GM19463 (cell line): ENCODE results near the gene TBR1.

Experiments used
- ATAC-seq: cut with Tn5 transposase; IDR thresholded peaks from one replicate; pipeline ENCODE4 v1.9.1; 2021; ENCODE audit warnings: mild to moderate bottlenecking, moderate library complexity; ENCODE audit not compliant: unreplicated experiment

The TBR1 gene

DNA sequence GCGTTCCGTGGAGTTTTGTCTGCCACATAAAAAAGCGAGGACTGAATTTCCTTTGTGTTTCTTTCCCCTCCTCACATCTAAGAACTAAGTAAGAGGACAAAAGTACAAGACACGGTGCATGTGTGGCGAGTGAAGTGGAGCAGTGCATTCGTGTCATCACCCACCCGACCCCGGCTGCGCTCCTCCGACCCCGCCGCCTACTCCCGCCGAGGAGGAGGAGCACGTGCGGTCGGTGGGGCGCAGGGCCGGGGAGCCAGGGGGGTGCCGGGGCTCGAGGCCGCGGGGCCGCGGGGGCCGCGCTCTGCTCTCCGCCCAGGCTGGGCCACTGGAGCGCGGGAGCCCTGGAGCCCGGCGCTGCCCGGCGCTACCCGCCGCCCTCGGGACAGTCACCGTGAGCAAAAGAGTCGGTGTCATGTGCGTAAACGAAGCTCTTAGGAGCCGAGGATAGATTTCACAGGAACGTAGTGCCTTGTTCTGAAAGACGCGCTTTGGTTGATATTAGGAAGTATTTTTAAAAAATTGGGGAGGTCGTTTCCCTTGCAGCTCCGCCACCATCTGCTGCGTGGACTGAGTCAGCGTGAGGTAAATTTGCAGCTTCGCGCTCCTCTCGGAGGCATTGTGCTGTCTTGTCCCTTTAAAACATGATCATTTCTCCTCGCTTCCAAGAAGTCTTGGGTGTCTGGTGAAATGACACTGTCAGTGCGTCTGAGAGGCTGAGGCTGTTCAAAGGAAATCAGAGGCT is 11.0 kb downstream of the TBR1 start:
- no peak for ATAC-seq

DNA sequence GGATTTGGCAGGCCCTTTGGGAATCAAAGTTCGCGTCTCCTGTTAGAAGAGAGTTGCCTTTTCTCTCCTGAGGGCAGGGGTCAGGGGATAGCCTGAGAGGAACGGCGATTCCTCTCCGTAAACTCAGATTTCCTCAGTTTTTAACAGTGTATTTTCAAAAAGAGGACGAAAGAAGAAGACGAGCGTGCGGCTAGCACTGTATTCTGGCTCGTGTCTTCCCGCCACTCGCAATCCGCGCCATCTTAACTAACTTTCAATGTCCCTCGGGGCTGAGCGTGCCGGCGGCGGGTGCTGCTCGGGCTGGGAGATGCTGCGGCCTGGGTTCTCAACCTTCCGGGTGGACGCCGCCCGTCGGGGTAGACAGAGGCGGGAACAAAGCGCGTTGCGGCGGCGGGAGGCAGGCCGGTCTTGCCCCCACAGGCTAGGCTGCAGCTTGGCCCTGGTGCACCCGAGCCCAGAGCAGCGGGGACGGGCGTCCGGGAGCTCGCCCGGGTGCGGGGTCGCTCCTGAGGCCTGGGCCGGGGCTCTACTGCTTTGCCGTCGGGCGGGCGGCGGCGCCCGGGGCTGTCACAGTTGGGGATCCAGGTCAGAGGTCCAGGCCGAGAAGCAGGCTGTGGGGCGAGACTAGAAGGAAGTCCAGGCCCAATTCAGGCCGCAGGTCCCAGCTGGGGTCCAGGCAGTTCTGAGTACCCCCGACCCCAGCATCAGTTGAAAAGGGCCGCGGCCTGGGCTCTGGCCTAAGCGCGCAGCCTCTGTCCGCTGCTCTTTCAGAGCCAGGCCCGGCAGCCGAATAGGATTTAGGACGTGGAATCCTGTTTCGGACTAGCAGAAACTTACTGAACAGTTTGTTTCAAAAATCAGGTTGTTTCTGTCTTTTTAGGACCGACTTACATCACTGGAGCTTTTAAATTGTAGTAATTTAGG is 11.8 kb downstream of the TBR1 start:
- ATAC-seq, result no peak

DNA sequence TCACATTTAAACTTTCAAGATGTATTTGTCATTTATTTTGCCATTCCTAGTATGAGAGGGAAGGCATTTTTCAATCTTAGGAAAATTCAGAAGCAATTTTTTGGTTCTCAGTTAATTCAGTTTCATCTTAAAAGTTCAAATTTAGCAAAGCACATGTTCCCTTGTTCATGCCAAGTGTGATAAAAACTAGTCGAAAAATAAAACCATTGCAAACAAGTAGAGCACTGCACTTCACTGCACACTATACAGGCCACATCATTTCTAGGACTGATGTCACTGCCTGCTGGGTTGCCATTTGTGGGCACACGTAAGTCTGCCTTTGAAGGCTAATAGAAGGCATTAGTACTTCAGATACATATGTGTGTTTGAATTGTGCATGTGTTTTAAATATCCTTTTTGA is 14.3 kb downstream of the TBR1 start:
- no peak for ATAC-seq

DNA sequence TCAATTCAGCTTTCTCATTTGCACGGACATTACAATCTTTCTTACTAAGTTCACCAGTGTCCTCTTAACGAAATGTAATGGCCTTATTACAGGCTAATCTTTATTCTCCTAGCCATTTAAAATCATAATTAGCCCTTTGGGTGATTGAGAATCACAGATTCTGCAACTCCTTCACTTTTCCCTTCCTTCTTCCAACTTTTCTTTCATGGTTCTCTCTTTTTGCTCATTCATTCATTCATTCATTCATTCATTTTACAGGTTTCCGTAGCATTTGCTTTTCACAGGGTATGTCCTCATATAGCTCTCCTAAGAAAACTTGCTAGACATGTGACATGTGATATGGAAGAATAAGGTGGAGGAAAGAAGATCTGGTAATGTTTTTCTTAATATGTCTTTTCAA is 16.0 kb downstream of the TBR1 start:
- no peak for ATAC-seq

DNA sequence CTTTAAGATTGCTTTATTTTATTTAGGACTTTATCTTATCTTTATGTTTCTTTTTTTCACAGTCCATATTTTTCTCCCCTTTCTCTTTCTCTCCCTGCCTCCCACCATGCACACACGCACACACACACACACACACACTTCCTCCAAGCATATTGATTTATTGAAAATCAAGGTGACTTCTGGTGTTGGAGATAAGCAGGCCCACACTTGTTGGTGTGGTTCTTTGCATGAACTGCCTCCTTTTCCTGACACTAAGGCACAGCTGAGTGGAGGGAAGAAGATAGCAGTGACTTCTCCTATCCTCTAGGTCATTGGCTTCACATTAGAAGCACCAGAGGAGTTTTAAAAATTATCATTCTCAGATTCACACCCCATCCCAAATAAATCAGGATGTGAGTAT is 18.0 kb downstream of the TBR1 start:
- no peak for ATAC-seq

DNA sequence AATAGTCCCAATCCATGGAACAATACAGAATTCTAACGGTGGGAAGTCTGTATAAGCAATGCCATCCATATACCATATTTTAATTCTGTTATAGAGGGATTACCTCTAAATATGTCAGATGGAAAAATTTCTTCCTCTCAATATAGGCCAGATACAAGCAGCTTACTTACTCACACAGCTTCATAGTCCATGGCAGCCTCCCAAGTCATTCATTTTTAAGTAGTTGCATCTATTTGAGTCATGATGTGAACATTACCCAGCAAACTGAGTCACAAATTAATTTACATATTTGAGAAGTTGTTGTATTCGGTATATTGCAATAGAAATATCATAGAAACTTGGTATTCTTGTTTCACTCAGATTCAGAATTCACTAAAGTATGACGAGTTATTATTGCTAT is 20.3 kb downstream of the TBR1 start:
- ATAC-seq, result no peak

DNA sequence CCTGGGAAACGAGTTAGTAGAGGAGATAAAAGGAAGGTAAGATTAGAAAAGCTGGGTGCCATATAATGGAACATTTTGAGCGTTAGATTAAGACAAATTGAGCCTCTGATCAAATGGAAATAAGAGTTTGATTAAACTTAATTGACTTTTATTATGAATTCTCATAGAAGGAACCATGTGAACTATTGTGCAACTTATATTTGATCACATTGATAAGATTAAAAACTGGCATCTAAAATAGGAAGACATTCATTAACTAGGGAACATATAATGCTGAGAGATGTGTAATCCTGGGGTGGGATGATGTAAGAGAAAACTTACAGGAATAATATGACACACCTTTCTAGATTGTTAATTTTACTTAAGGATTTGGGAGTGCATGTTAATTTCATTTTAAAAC is 22.5 kb downstream of the TBR1 start:
- no peak for ATAC-seq

DNA sequence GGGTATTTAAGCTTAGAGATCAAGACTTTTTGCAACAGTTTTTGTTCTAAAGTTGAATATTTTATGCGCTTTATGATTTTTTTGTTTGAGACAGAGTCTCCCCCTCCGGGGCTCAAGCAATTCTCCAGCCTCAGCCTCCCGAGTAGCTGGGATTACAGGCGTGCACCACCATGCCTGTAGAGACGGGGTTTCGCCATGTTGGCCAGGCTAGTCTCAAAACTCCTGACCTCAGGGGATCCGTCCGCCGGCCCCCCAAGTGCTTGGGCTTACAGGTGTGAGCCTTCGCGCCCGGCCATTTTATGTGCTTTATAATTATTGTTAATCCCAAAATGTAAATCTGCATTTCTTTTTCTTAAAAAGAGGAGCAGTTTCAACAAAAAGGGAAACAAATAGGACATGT is 29.0 kb downstream of the TBR1 start:
- ATAC-seq, result no peak

DNA sequence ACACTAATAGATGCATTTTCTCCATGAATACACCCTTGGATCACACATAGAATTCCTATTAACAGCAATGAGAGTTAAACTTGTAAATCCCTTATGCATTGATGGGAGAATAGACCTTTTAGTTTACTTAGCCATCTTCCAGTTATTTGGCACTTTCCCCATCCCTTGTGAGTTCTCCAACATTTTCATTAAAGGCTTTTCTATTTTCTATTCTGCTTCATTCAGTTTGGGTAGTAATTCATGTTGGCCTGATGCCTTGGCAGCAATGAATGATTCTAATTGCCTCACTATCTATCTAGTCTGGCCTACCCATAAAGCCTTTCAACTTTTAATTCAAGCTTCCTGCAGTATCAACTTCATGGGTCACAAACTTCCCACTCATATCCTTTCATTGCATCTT is 32.3 kb downstream of the TBR1 start:
- no peak for ATAC-seq

DNA sequence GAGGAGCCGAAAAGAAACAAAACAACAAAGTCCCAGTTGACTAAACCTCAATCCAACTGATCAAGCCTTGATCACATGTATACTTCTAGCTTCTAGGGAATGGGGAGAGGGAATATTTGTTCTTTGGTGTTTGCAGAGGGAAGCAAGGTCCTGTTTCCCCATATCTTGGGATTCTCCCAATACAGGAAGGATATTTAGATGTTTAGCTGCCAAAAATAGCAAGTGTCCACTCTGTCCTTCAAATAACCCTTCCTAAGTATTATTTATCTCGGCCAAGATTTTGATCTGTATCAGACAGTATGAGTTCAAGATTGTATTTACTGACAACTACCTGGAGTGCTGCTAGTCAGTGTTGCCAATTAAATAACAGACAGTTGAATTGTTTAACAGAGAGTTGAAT is 55.5 kb downstream of the TBR1 start:
- no peak for ATAC-seq

DNA sequence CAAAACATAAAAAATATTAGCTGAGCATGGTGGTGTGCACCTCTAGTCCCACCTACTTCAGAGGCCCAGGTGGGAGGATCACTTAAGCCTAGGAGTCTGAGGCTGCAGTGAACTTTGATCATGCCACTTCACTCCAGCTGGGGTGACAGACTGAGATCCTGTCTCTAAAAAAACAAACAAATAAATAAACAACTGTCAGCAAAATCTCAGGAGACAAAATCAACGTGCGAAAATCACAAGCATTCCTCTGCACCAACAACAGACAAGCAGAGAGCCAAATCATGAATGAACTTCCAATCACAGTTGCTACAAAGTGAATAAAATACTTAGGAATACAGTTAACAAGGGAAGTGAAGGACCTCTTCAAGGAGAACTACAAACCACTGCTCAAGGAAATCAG is 58.8 kb downstream of the TBR1 start:
- ATAC-seq, result no peak
